ENCODE results near the gene AFF3. TPM values are rescaled to one million over a fixed set of nuclear protein-coding genes. Genes with fewer than 3 reads are reported as not detected.

The AFF3 gene
- total RNA-seq, 1 experiment from 2014 or later, result not detected

- Histone ChIP-seq H3K36me3 (no peaks in the 10 kb centered on the region), H3K4me1 (no peaks in the 10 kb centered on the region), H3K9me3 (replicated peaks) (no peaks in the 10 kb centered on the region), H3K27ac (no peak overlapping the region), H3K4me3 (no peak overlapping the region), H3K27me3 (0 out of 2 replicates have a peak, but pooled peaks cover 11% of the 10 kb centered on the region)
- no peak for DNase-seq
Measured at GRCh38 chr2:99899058-99899855, 243.1 kb downstream of the AFF3 start.

- Histone ChIP-seq H3K27me3 (peaks cover 11% of the 10 kb centered on the region; the same call in 1 of the 2 replicates), H3K4me1 (no peaks in the 10 kb centered on the region), H3K27ac (no peak overlapping the region), H3K36me3 (no peaks in the 10 kb centered on the region), H3K9me3 (replicated peaks) (no peaks in the 10 kb centered on the region), H3K4me3 (no peak overlapping the region)
- DNase-seq, result no peak
Measured at GRCh38 chr2:99898336-99899048, 243.9 kb downstream of the AFF3 start.

GRCh38 chr2:99891428-99891780 lies 251.0 kb downstream of the AFF3 start:
- no peaks in the 10 kb centered on the region for H3K9me3 ChIP-seq (replicated peaks)
- H3K27ac ChIP-seq, result no peak overlapping the region
- DNase-seq, result peak; percentile 4 to 15
- H3K4me1 ChIP-seq, result no peaks in the 10 kb centered on the region
- no peaks in the 10 kb centered on the region for H3K36me3 ChIP-seq
- no peak overlapping the region for H3K4me3 ChIP-seq
- no peaks in the 10 kb centered on the region; the same call in 1 of the 2 replicates for H3K27me3 ChIP-seq

- no peak for DNase-seq
- no peak overlapping the region for H3K27ac ChIP-seq
- no peaks in the 10 kb centered on the region for H3K36me3 ChIP-seq
- H3K4me1 ChIP-seq, result no peaks in the 10 kb centered on the region
- H3K9me3 ChIP-seq (replicated peaks), result no peaks in the 10 kb centered on the region
- no peaks in the 10 kb centered on the region; the same call in 1 of the 2 replicates for H3K27me3 ChIP-seq
- H3K4me3 ChIP-seq, result no peak overlapping the region
Measured at GRCh38 chr2:99890568-99891427, 251.6 kb downstream of the AFF3 start.

- Histone ChIP-seq H3K4me1 (no peaks in the 10 kb centered on the region), H3K9me3 (replicated peaks) (no peaks in the 10 kb centered on the region), H3K4me3 (no peak overlapping the region), H3K27ac (no peak overlapping the region), H3K27me3 (peaks cover 6% of the 10 kb centered on the region; the same call in 1 of the 2 replicates), H3K36me3 (no peaks in the 10 kb centered on the region)
- no peak for DNase-seq
Measured at GRCh38 chr2:99888617-99889016, 253.8 kb downstream of the AFF3 start.

- no peak for DNase-seq
- H3K4me1 ChIP-seq, result no peaks in the 10 kb centered on the region
- H3K36me3 ChIP-seq, result no peaks in the 10 kb centered on the region
- no peak overlapping the region for H3K4me3 ChIP-seq
- H3K27me3 ChIP-seq, result peaks cover 6% of the 10 kb centered on the region; the same call in 1 of the 2 replicates
- no peaks in the 10 kb centered on the region for H3K9me3 ChIP-seq (replicated peaks)
- no peak overlapping the region for H3K27ac ChIP-seq
Measured at GRCh38 chr2:99886418-99886817, 256.0 kb downstream of the AFF3 start.

- Histone ChIP-seq H3K4me1 (no peaks in the 10 kb centered on the region), H3K4me3 (no peak overlapping the region), H3K27me3 (peaks cover 12% of the 10 kb centered on the region; the same call in 1 of the 2 replicates), H3K9me3 (replicated peaks) (no peaks in the 10 kb centered on the region), H3K36me3 (no peaks in the 10 kb centered on the region), H3K27ac (no peak overlapping the region)
- no peak for DNase-seq
Measured at GRCh38 chr2:99883358-99883757, 259.0 kb downstream of the AFF3 start.

- DNase-seq, result no peak
- no peaks in the 10 kb centered on the region for H3K36me3 ChIP-seq
- no peak overlapping the region for H3K4me3 ChIP-seq
- no peaks in the 10 kb centered on the region for H3K9me3 ChIP-seq (replicated peaks)
- no peak overlapping the region for H3K27ac ChIP-seq
- H3K4me1 ChIP-seq, result no peaks in the 10 kb centered on the region
- peaks cover 12% of the 10 kb centered on the region; the same call in 1 of the 2 replicates for H3K27me3 ChIP-seq
Measured at GRCh38 chr2:99881901-99882591, 260.3 kb downstream of the AFF3 start.

GRCh38 chr2:99880964-99881294 lies 261.5 kb downstream of the AFF3 start:
- H3K4me3 ChIP-seq, result no peak overlapping the region
- DNase-seq, result no peak
- no peak overlapping the region for H3K27ac ChIP-seq
- H3K27me3 ChIP-seq, result peaks cover 12% of the 10 kb centered on the region; the same call in 1 of the 2 replicates
- no peaks in the 10 kb centered on the region for H3K36me3 ChIP-seq
- H3K9me3 ChIP-seq (replicated peaks), result no peaks in the 10 kb centered on the region
- no peaks in the 10 kb centered on the region for H3K4me1 ChIP-seq

- no peak for DNase-seq
- no peaks in the 10 kb centered on the region for H3K9me3 ChIP-seq (replicated peaks)
- no peak overlapping the region for H3K4me3 ChIP-seq
- peaks cover 11% of the 10 kb centered on the region; the same call in 1 of the 2 replicates for H3K27me3 ChIP-seq
- no peaks in the 10 kb centered on the region for H3K4me1 ChIP-seq
- H3K36me3 ChIP-seq, result no peaks in the 10 kb centered on the region
- H3K27ac ChIP-seq, result no peak overlapping the region
Measured at GRCh38 chr2:99880148-99880963, 262.0 kb downstream of the AFF3 start.

GRCh38 chr2:99879481-99879880 lies 262.9 kb downstream of the AFF3 start:
- peaks cover 6% of the 10 kb centered on the region; the same call in 1 of the 2 replicates for H3K27me3 ChIP-seq
- H3K4me3 ChIP-seq, result no peak overlapping the region
- H3K27ac ChIP-seq, result no peak overlapping the region
- no peaks in the 10 kb centered on the region for H3K4me1 ChIP-seq
- no peaks in the 10 kb centered on the region for H3K36me3 ChIP-seq
- no peak for DNase-seq
- no peaks in the 10 kb centered on the region for H3K9me3 ChIP-seq (replicated peaks)

GRCh38 chr2:99878581-99879350 lies 263.6 kb downstream of the AFF3 start:
- no peak overlapping the region for H3K4me3 ChIP-seq
- DNase-seq, result no peak
- no peak overlapping the region for H3K27ac ChIP-seq
- no peaks in the 10 kb centered on the region for H3K9me3 ChIP-seq (replicated peaks)
- H3K4me1 ChIP-seq, result no peaks in the 10 kb centered on the region
- no peaks in the 10 kb centered on the region for H3K36me3 ChIP-seq
- peaks cover 6% of the 10 kb centered on the region; the same call in 1 of the 2 replicates for H3K27me3 ChIP-seq

GRCh38 chr2:99877963-99878362 lies 264.4 kb downstream of the AFF3 start:
- DNase-seq, result no peak
- no peaks in the 10 kb centered on the region for H3K36me3 ChIP-seq
- no peak overlapping the region for H3K4me3 ChIP-seq
- H3K27me3 ChIP-seq, result peaks cover 6% of the 10 kb centered on the region; the same call in 1 of the 2 replicates
- no peaks in the 10 kb centered on the region for H3K4me1 ChIP-seq
- H3K27ac ChIP-seq, result no peak overlapping the region
- no peaks in the 10 kb centered on the region for H3K9me3 ChIP-seq (replicated peaks)
